Ovary (tissue), 9 donors: Measurements from ENCODE around the gene TALDO1. TPM values are rescaled to one million over a fixed set of nuclear protein-coding genes. Genes with fewer than 3 reads are reported as not detected.
"Not testable (repeated sequence)": the region's sequence is repeated elsewhere in the genome, so short reads cannot be mapped to it uniquely, and the experiment has no call there.

ENCODE experiments used
- DNase-seq, 5 donors: peaks; one replicate each; pipeline ENCODE4 v3.0.0-alpha.2; 2019 to 2020
- H3K27ac ChIP-seq, 2 donors: fragments of 200-600 bp; one replicate each; pipeline versions ENCODE4 v1.5.1 to v1.8.0; 2019 to 2022
- H3K27me3 ChIP-seq: fragments of 200-600 bp; one replicate; pipeline ENCODE4 v1.8.0; 2022
- H3K36me3 ChIP-seq: fragments of 200-600 bp; sonication (generic); one replicate; pipeline ENCODE4 v1.5.1; 2019
- H3K4me1 ChIP-seq: one replicate; pipeline ENCODE4 v1.8.1; 2013; ENCODE audit warnings: mild to moderate bottlenecking, moderate library complexity; ENCODE audit not compliant: insufficient read depth
- H3K4me3 ChIP-seq: fragments of 200-600 bp; sonication (generic); one replicate; pipeline ENCODE4 v1.5.1; 2017
- H3K9me3 ChIP-seq, 2 donors: fragments of 200-600 bp in 1 of 2; sonication (generic) in 1 of 2; one replicate each; pipeline versions ENCODE4 v1.5.1 to v1.8.1; 2013 to 2019; ENCODE audit warnings: mild to moderate bottlenecking in 1 of 2, moderate library complexity in 1 of 2
- CTCF ChIP-seq, 3 donors: fragments of 450-650 bp in 2 of 3; fragments of 200-600 bp in 1 of 3; IDR thresholded peaks; one replicate each; pipeline versions ENCODE4 v1.5.1 to v1.8.0; 2016 to 2022; ENCODE audit warnings: antibody characterized with exemption in 3 of 3, mild to moderate bottlenecking in 1 of 3
- EP300 ChIP-seq: sonication (generic); formaldehyde crosslinking; IDR thresholded peaks from one replicate; pipeline ENCODE4 v1.6.1; 2017; ENCODE audit warnings: antibody characterized with exemption
- POLR2A ChIP-seq: fragments of 450-650 bp; IDR thresholded peaks from one replicate; pipeline ENCODE4 v1.6.1; 2017; ENCODE audit warnings: antibody characterized with exemption, mild to moderate bottlenecking, moderate library complexity
- WGBS, 3 donors: extraction: QIAGEN DNeasy Blood & Tissue Kit in 1 of 3; methylation state at CpG; one replicate each; pipeline versions ENCODE4 v1.1.5 to v1.1.7; 2013 to 2017; 5-methylcytosine and 5-hydroxymethylcytosine counted together
- intact Hi-C, 4 donors: fragments of 100-400 bp; cut with DNase I; formaldehyde crosslinking; loops; one replicate each; pipeline versions ENCODE4 v1.11.0 to v1.15.1; 2022 to 2023
- polyA plus RNA-seq, 2 donors: library from polyadenylated mRNA; stranded (reverse); fragments of 200-250 nt in 1 of 2; fragments of 350-450 nt in 1 of 2; fragmentation: Illumina TruSeq in 1 of 2; extraction: RNeasy Lipid Tissue Mini Kit (QIAGEN cat#74804) in 1 of 2; gene quantifications; one replicate each; pipeline ENCODE4 v1.2.3, GENCODE V29; 2013 to 2014
- total RNA-seq, 7 donors: library from RNA; depleted of rRNA in 2 of 7; stranded (reverse); fragments of >200 nt in 2 of 7; fragmentation: NEBNext Ultra II Directional in 3 of 7; extraction: Animal tissue kit (Norgen Biotek cat#: 25700) in 3 of 7; gene quantifications; one replicate each; pipeline versions ENCODE4 v1.1.0 to v1.2.4, GENCODE V29; 2016 to 2023
- donor health status: DM: no; HTN: no; CAD: no; lungs with moderate emphysema.
- donor health status: DM: no; HTN: no; CAD: no.
- donor health status: Bipolar disorder and iron deficiency.
- donor health status: DM: yes; HTN: yes; CAD: no.
- donor health status: DM: no; HTN: no; CAD: no.
- donor health status: DM: yes; HTN: yes; CAD: no.

The TALDO1 gene
- total and polyA plus RNA-seq, 9 donors, result 75.0 to 134 (median 110) TPM

DNA sequence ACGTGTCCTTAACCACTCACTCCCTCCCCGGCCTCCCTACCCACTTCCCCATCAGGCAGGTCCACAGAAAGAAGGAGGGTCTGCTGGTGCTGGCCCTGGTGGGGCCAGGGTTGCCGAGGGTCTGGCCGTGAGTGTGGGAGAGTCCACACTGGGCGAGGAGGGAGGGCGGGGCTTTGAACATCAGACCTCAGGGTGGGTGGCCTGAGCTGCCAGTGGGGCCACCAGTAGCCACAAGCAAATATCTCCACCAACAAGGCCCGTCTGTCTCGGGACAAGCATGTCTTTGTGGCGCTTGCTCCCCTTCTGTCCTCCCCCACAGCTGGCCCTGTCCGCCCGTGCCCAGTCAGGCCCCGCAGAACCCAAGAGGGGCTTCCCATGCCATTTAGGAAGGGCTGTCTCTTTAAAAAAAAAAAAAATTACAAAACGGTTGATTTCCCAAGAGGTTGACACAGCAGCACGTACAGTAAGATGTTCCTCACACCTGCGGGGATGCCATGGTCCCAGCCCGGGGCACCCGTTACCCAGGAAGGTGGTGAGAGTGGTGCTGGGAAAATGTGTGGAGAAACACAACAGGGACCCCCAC is 17.7 kb upstream of the TALDO1 start:
- TF ChIP-seq CTCF (IDR thresholded peaks at IDR 0.05) (no peak), POLR2A (no peak), EP300 (no peak)
- WGBS, 3 donors, result 59 to 65% (median 62%) methylated on average over 17 of the region's 17 CpGs
- Histone ChIP-seq H3K9me3 (no peaks in the 10 kb centered on the region), H3K4me1 (peaks cover 17% of the 10 kb centered on the region), H3K27ac (no peak overlapping the region), H3K27me3 (no peaks in the 10 kb centered on the region), H3K36me3 (no peaks in the 10 kb centered on the region), H3K4me3 (no peak overlapping the region)
- intact Hi-C loops, result loop anchor here in 3 of 4 donors (2.0 to 5.0 kb wide), 4 partner anchors 67 to 177 kb away; no protein-coding TSS in a partner anchor
- no peak for DNase-seq

DNA sequence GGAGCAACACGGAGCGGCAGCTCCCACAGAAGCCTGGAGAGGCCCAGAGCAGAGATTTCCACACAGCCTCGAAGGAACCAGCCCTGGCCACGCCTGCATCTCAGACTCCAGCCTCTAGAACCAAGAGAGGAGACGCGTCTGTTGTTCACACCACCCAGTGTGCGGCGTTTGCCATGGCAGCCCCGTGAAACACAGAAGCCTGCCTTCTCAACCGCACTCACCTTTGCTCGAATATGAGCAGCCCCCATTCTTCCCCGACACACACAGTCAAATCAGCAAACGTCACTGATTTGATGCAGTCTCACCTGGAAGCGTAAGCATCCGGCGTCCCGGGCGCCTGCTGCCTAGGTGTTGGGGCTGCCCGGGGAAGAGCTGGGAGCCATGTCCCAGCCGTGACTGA is 14.2 kb upstream of the TALDO1 start:
- DNase-seq, result no peak
- intact Hi-C loops, result no loop called here
- Histone ChIP-seq H3K27me3 (no peaks in the 10 kb centered on the region), H3K4me1 (peaks cover 4% of the 10 kb centered on the region), H3K27ac (no peak overlapping the region), H3K36me3 (no peaks in the 10 kb centered on the region), H3K9me3 (no peaks in the 10 kb centered on the region), H3K4me3 (no peak overlapping the region)
- TF ChIP-seq EP300 (no peak), CTCF (IDR thresholded peaks at IDR 0.05) (no peak), POLR2A (no peak)
- 74 to 80% (median 76%) methylated on average over 20 of the region's 20 CpGs for WGBS, 3 donors

DNA sequence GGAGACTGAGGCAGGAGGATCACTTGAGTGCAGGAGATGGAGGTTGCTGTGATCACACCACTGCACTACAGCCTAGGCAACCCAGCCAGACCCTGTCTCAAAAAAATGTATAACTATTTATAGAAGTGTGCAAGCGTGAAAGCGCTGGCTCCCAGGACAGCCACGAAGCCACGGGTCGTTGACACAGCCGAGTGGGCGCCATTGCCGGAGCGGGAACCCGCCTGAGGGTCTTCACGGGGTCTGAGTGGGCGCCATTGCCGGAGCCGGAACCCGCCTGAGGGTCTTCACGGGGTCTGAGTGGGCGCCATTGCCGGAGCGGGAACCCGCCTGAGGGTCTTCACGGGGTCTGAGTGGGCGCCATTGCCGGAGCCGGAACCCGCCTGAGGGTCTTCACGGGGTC is 12.7 kb upstream of the TALDO1 start:
- H3K36me3 ChIP-seq, H3K27ac ChIP-seq, DNase-seq, H3K9me3 ChIP-seq, H3K27me3 ChIP-seq, H3K4me3 ChIP-seq, H3K4me1 ChIP-seq, intact Hi-C loops: not testable (repeated sequence)
- WGBS, 3 donors, result 93 to 95% (median 94%) methylated on average over 18 to 26 of the region's 26 CpGs

DNA sequence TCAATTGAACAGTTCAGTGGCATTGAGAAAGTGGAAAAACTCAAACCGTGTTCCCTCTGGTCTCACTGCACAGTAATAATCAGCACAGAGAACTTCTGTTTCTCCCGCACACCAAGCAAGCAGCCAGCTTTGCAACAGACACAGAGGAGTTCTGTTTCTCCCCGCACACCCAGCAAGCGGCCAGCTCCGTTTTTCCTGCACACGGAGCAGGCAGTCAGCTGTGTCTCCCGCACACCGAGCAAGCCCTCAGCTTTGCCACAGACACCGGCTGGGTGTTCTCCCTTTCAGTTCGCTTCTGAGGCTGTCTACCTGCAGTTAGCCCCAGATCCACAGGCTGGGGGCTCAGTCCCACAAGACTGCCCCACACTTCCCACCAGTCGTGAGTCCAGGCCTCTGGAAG is 9.9 kb upstream of the TALDO1 start:
- no peaks in the 10 kb centered on the region for H3K36me3 ChIP-seq
- WGBS, 3 donors, result 35 to 41% (median 37%) methylated on average over 11 of the region's 11 CpGs
- no peaks in the 10 kb centered on the region for H3K27me3 ChIP-seq
- no peak overlapping the region for H3K27ac ChIP-seq
- no peak for DNase-seq
- intact Hi-C loops, result no loop called here
- TF ChIP-seq POLR2A (no peak), EP300 (no peak), CTCF (IDR thresholded peaks at IDR 0.05) (no peak)
- no peaks in the 10 kb centered on the region for H3K9me3 ChIP-seq
- H3K4me1 ChIP-seq, result no peaks in the 10 kb centered on the region
- no peak overlapping the region for H3K4me3 ChIP-seq

GRCh38 chr11:737899-738298 is 9.4 kb upstream of the TALDO1 start:
- H3K4me1 ChIP-seq, H3K4me3 ChIP-seq, H3K27me3 ChIP-seq, intact Hi-C loops, H3K9me3 ChIP-seq, H3K27ac ChIP-seq, DNase-seq, H3K36me3 ChIP-seq: not testable (repeated sequence)
- 62 to 63% (median 63%) methylated on average over 10 of the region's 10 CpGs for WGBS, 3 donors
